Small intestine (tissue), 7 donors: ENCODE results near the gene GALNT10. TPM values are rescaled to one million over a fixed set of nuclear protein-coding genes. Genes with fewer than 3 reads are reported as not detected.

Experiments used
- DNase-seq, 2 donors: peaks; one replicate each; pipeline versions ENCODE4 v3.0.0 to v3.0.0-alpha.2; 2013
- FAIRE-seq: peaks from 2 replicates; lab custom pipeline; 2012; peaks lifted over from hg19 to GRCh38; lab: Jason Lieb, UNC
- H3K27ac ChIP-seq, 3 donors: one replicate each; pipeline ENCODE4 v1.5.1; 2013; ENCODE audit warnings: low read length in 2 of 3, mild to moderate bottlenecking in 2 of 3, control low read depth in 1 of 3, inconsistent platforms in 1 of 3, low read depth in 1 of 3, moderate library complexity in 1 of 3
- H3K27me3 ChIP-seq, 3 donors: one replicate each; pipeline ENCODE4 v1.6.1; 2013; ENCODE audit warnings: low read length in 3 of 3, inconsistent platforms in 1 of 3; ENCODE audit not compliant: control insufficient read depth in 3 of 3, insufficient read depth in 3 of 3
- H3K36me3 ChIP-seq, 3 donors: one replicate each; pipeline ENCODE4 v1.6.1; 2013; ENCODE audit warnings: low read length in 3 of 3, inconsistent platforms in 1 of 3, low read depth in 1 of 3, mild to moderate bottlenecking in 1 of 3, moderate library complexity in 1 of 3; ENCODE audit not compliant: control insufficient read depth in 3 of 3, insufficient read depth in 2 of 3
- H3K4me1 ChIP-seq, 3 donors: one replicate each; pipeline ENCODE4 v1.6.1; 2013; ENCODE audit warnings: low read length in 2 of 3, inconsistent platforms in 1 of 3, low read depth in 1 of 3, mild to moderate bottlenecking in 1 of 3, moderate library complexity in 1 of 3; ENCODE audit not compliant: control insufficient read depth in 3 of 3, insufficient read depth in 2 of 3
- H3K4me3 ChIP-seq, 3 donors: one replicate each; pipeline ENCODE4 v1.5.1; 2013; ENCODE audit warnings: low read length in 3 of 3, control low read depth in 1 of 3, inconsistent platforms in 1 of 3, low read depth in 1 of 3, mild to moderate bottlenecking in 1 of 3, moderate library complexity in 1 of 3
- H3K9me3 ChIP-seq, 2 donors: one replicate each; pipeline ENCODE4 v1.6.1; 2013; ENCODE audit warnings: low read depth in 1 of 2, low read length in 1 of 2; ENCODE audit not compliant: control insufficient read depth in 2 of 2, insufficient read depth in 1 of 2
- WGBS, 3 donors: extraction: QIAGEN DNeasy Blood & Tissue Kit; methylation state at CpG; one replicate each; pipeline ENCODE4 v1.1.7; 2013; 5-methylcytosine and 5-hydroxymethylcytosine counted together
- polyA plus RNA-seq, 4 donors: library from polyadenylated mRNA; stranded (reverse) in 3 of 4; unstranded in 1 of 4; fragments of 200-250 nt in 3 of 4; fragments of 120-200 nt in 1 of 4; gene quantifications; one replicate each; pipeline versions ENCODE4 v1.2.1 to v1.2.3, GENCODE V29; 2013
- donor health status: healthy with polysubstance abuse.
- donor health status: control.
- donor health status: control.
- donor health status: Bipolar disorder and iron deficiency.
- donor health status: healthy.

The GALNT10 gene
- polyA plus RNA-seq, 4 donors = 5.4 to 18.1 (median 8.7) TPM

- 73 to 81% (median 78%) methylated on average over 4 of the region's 4 CpGs for WGBS, 3 donors
- Histone ChIP-seq H3K4me1 (peaks cover 0 to 2% (median 0%) of the 10 kb centered on the region in 3 donors), H3K27ac (no peak overlapping the region), H3K36me3 (peaks cover 2 to 14% (median 4%) of the 10 kb centered on the region in 3 donors), H3K4me3 (no peak overlapping the region), H3K27me3 (no peaks in the 10 kb centered on the region), H3K9me3 (no peaks in the 10 kb centered on the region)
- DNase-seq = no peak
- FAIRE-seq = no peak
Observed at GRCh38 chr5:154376481-154376880, 185.9 kb downstream of the GALNT10 start.

GRCh38 chr5:154377754-154378533 is 187.4 kb downstream of the GALNT10 start:
- no peak for FAIRE-seq
- peaks cover 4 to 17% (median 5%) of the 10 kb centered on the region in 3 donors for H3K36me3 ChIP-seq

GRCh38 chr5:154380263-154380662 is 189.7 kb downstream of the GALNT10 start:
- no peaks in the 10 kb centered on the region for H3K9me3 ChIP-seq
- peaks cover 4 to 17% (median 5%) of the 10 kb centered on the region in 3 donors for H3K36me3 ChIP-seq
- no peak overlapping the region for H3K27ac ChIP-seq
- H3K4me1 ChIP-seq = no peaks in the 10 kb centered on the region
- DNase-seq = no peak
- no peak overlapping the region for H3K4me3 ChIP-seq
- FAIRE-seq = no peak
- WGBS, 3 donors = 86 to 94% (median 89%) methylated on average over 12 of the region's 12 CpGs
- no peaks in the 10 kb centered on the region for H3K27me3 ChIP-seq

More at GRCh38 chr5:154377754-154378533, 187.4 kb downstream of the GALNT10 start:
- Histone ChIP-seq H3K4me3 (no peak overlapping the region), H3K4me1 (no peaks in the 10 kb centered on the region), H3K27me3 (no peaks in the 10 kb centered on the region), H3K27ac (no peak overlapping the region), H3K9me3 (no peaks in the 10 kb centered on the region)
- WGBS, 3 donors = 84 to 89% (median 88%) methylated on average over 4 of the region's 4 CpGs
- DNase-seq = no peak

- DNase-seq (no peak), FAIRE-seq (no peak)
- no peaks in the 10 kb centered on the region for H3K9me3 ChIP-seq
- no peaks in the 10 kb centered on the region for H3K27me3 ChIP-seq
- peaks cover 0 to 12% (median 3%) of the 10 kb centered on the region in 3 donors for H3K36me3 ChIP-seq
- WGBS, 3 donors = 65 to 76% (median 76%) methylated on average over 9 of the region's 9 CpGs
- no peak overlapping the region for H3K4me3 ChIP-seq
- H3K4me1 ChIP-seq = peaks cover 0 to 4% (median 0%) of the 10 kb centered on the region in 3 donors
- H3K27ac ChIP-seq = no peak overlapping the region
Observed at GRCh38 chr5:154384480-154385235, 194.1 kb downstream of the GALNT10 start.

GRCh38 chr5:154385236-154385512 is 194.6 kb downstream of the GALNT10 start:
- WGBS, 3 donors = 60 to 88% (median 74%) methylated on average over 8 of the region's 8 CpGs

GRCh38 chr5:154386952-154387629 is 196.6 kb downstream of the GALNT10 start:
- H3K27me3 ChIP-seq = no peaks in the 10 kb centered on the region
- peak in 1 of 2 donors; percentile 24 for DNase-seq
- no peaks in the 10 kb centered on the region for H3K9me3 ChIP-seq
- no peak overlapping the region for H3K27ac ChIP-seq
- peaks cover 0 to 4% (median 0%) of the 10 kb centered on the region in 3 donors for H3K4me1 ChIP-seq
- FAIRE-seq = no peak
- WGBS, 3 donors = 64 to 79% (median 73%) methylated on average over 6 of the region's 6 CpGs
- peaks cover 0 to 7% (median 3%) of the 10 kb centered on the region in 3 donors for H3K36me3 ChIP-seq
- no peak overlapping the region for H3K4me3 ChIP-seq

More at GRCh38 chr5:154385236-154385512, 194.6 kb downstream of the GALNT10 start:
- FAIRE-seq (no peak), DNase-seq (no peak)
- Histone ChIP-seq H3K4me3 (no peak overlapping the region), H3K27ac (no peak overlapping the region), H3K4me1 (peaks cover 0 to 4% (median 0%) of the 10 kb centered on the region in 3 donors), H3K27me3 (no peaks in the 10 kb centered on the region), H3K36me3 (peaks cover 0 to 12% (median 3%) of the 10 kb centered on the region in 3 donors), H3K9me3 (no peaks in the 10 kb centered on the region)

GRCh38 chr5:154388842-154389241 is 198.3 kb downstream of the GALNT10 start:
- Histone ChIP-seq H3K9me3 (no peaks in the 10 kb centered on the region), H3K27ac (no peak overlapping the region), H3K27me3 (no peaks in the 10 kb centered on the region), H3K4me1 (peaks cover 0 to 4% (median 0%) of the 10 kb centered on the region in 3 donors), H3K36me3 (peaks cover 0 to 11% (median 2%) of the 10 kb centered on the region in 3 donors), H3K4me3 (no peak overlapping the region)
- 86 to 91% (median 88%) methylated on average over 2 of the region's 2 CpGs for WGBS, 3 donors
- DNase-seq (no peak), FAIRE-seq (no peak)

- no peak for FAIRE-seq
- no peak overlapping the region for H3K27ac ChIP-seq
- WGBS, 3 donors = 80 to 92% (median 85%) methylated on average over 8 of the region's 8 CpGs
Observed at GRCh38 chr5:154390096-154390495, 199.6 kb downstream of the GALNT10 start.

More at GRCh38 chr5:154390096-154390495, 199.6 kb downstream of the GALNT10 start:
- DNase-seq = no peak
- Histone ChIP-seq H3K27me3 (no peaks in the 10 kb centered on the region), H3K4me1 (peaks cover 0 to 4% (median 0%) of the 10 kb centered on the region in 3 donors), H3K9me3 (no peaks in the 10 kb centered on the region), H3K36me3 (peaks cover 0 to 12% (median 2%) of the 10 kb centered on the region in 3 donors), H3K4me3 (no peak overlapping the region)
